Stimulated activated CD4-positive, alpha-beta T cell treated with anti-CD3 and anti-CD28 coated beads, TNF-alpha, amount 100 ng/mL, for 4 hours (primary cell): ENCODE results near the gene C1orf21.

Experiments used
- DNase-seq, 3 experiments: peaks; one replicate each; pipeline ENCODE4 v3.0.0-alpha.2; 2020; ENCODE audit warnings: low read depth in 3 of 3

Gene C1orf21

DNA sequence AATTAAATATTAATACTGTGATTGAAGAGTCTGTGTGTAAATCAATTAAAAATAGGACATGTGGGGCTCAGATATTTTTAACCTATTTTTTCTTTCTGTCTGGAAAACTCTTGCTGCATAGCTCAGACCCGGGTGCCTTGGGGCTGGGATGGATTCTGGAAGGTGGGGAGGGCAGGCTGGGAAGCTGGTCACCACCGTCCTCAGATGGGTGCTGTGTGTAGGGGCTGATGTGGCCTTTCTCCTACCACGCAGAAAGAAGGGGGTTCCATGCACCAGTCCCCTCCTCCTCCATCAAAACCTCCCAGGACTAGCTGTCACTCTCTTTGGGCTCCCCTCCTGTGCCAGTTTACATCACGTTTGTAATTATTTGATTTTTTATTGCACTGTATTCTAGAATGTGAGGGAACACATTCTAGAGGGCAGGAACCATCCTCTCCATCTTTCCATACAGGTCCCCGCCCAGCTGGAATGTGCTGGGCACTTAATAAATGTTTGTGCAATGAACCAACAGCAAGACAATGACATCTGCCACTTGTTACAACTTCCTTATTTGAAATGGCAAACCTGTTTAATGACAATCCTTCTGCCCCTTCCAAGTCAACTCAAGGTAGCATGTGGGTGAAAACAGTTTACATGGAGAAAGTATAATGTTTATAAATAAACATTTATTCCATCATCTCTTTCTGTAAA, 263.5 kb downstream of the C1orf21 start:
- DNase-seq, result no peak

DNA sequence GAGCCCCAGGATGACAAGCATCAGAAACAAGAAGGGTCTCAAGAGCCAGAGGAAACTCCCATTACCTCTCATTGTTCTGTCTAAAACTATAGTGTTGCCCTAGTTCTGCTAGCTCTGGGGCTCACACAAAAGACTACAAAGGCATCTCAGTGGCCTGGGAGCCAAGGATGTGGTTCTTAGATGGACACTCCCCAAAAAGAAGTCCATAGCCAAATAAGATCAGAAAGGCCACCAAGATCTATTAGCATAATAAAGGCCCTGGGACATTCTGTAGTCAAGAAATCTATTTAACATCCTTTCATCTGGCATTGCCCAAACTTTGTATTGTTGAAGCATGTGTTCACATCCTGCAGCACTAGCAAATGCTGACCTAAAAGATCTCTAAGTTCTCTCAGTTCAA, 268.4 kb downstream of the C1orf21 start:
- no peak for DNase-seq

DNA sequence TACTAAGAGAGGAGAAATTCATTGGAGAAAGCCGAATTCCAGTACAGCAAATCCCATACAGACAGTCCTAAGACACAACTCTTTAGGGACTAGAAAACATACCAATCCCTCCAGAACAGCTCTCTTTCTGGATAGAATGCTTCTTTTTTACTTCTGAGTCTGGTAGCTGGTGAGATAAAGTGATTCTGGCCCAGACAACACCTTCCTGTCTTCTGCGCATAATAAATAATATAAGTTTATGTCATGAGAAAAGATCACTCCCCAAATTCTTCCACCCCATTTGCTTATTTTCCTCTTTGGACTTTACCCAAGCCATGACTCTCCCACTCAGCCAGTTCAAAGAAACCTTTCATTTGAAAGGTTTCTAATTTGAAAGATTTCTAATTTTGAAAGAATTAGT, 269.4 kb downstream of the C1orf21 start:
- no peak for DNase-seq

DNA sequence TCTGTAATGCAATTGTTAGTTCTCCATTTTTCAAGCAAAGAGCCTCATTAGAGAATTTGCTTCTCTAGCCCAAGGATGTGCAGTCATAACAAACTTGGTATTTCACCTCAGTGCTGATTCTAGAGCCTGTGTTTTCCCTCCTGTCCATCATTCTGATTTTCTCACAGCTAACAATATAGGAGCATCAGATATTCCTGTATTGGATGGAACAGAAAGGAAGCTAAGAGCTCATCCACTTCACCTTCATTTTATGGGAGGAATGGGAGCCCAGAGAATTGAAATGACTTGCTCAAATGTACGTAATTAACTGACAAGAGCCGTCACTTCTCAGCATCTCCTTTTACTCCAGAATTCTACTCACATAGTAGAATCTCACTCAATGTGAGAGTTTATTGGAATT, 271.2 kb downstream of the C1orf21 start:
- DNase-seq, result no peak

DNA sequence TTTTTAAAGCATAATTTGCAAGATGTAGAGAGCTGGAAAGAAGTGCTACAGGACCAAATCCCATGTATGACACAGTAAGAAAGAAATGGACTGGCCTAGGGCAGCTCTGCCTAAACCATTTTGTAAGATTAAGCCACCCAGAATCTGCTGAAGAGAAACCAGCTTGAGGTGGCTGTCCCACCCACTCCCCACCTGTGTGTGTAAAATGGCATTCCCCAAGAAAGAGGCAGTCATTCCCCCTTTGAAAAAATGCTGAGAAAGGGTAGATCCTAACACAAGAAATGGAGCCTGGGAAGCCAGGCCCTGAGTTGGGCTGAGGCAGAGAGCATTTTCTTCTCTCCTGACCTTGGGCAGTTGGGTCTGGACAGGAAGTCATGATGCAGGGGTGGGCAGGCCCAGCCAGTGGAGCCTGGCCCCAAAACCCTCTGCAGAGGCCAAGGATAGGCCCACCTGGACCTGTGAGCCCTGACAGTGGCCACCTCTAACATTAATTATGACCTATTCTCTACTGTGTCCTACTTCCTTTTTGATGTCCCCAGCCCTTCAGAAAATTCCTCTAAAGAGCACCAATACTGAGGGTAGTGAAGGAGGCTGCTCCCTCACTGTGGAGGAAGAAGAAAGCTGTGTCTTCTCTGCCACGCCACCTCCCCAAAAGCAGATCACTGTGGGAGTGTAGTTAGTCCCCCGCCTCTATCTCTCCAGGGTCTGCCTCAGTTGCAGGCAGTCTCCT, 273.8 kb downstream of the C1orf21 start:
- DNase-seq, result no peak

DNA sequence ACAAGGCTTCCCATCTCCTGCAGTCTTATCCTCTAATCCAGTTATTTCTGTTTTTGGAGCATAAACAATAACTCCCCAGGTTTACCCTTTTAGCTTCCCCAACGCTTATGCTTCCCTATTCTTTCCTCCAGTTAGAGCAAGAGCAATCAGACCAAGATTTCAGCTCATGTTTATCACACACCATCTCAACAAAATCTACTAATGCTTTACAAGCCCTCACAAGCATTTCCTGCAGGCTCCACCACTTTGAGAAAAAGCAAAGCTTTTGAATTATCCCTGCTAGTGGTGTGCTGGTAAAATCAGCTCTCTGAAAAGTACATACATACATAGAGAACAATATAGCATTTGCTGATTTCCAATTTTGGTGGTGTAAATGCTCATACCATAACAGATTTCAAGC, 275.0 kb downstream of the C1orf21 start:
- DNase-seq, result no peak

DNA sequence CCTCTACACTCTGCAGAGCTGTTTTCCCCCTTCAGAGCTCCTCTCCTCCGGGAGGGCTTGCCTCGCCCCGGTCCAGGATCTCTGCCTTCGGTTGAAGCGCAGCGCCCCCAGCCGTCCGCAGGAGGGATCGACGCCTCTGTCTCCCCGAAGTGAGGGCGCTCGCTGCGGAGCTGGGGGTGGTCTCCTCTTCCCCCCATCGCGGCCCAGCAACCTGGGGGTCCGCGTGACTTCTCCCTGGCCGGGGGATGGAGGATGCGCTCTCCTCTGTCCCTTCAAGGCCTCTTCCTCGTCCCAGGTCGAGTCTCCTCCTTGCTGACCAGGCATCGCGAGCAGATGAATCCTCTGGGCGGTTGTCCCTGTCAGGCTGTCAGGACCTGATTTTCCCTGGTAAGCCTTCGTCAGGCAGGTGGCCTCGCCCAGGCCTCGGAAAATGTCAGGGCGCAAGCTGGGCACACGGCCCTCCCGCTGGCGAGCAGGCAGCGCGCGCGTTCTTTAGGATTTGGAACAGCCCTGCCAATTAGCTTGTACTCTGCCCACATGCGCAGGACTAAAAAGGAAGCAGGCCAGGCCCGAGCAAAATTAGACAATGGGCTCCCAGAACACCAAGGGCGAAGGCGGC, 277.3 kb downstream of the C1orf21 start:
- DNase-seq, result peak in 2 of 3 experiments; percentile 3 to 7

DNA sequence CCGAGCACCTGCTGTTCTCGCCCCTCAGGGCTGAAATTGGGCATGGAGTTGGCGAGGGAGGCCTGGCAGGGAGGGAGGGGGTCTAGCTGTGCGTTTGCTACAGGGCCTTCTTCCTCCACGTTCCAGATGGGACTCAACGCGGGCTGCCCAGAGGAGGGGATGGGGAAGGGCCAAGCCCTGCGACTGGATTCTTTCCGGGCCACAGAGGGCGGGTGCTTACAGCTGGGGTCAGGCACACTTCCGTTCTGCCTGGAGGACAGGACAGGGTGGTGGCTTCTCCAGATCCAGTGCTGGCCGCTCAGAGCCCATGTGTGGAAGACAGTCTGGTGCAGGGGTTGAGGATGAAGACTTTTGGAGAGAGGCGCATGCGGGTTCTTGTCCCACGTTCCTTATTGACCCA, 277.8 kb downstream of the C1orf21 start:
- no peak for DNase-seq

DNA sequence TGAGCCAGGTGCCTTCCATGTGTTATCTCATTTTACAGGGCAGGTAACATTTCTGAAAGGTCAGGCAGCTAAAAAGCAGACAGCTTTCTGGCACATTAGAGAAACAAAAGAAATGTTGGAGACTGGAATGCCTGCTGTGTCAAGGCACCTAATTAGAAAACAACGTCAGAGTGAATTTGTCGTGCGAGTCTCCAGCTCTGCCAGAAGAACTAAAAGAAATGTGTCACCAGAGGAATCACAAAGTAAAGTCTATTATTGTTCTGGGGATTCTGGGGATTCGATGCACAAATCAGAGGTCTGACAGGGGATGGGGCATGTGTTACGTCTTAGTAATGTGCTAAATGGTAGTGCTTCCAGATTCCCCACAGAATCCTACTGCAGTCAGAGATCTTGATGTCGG, 278.5 kb downstream of the C1orf21 start:
- DNase-seq, result no peak

DNA sequence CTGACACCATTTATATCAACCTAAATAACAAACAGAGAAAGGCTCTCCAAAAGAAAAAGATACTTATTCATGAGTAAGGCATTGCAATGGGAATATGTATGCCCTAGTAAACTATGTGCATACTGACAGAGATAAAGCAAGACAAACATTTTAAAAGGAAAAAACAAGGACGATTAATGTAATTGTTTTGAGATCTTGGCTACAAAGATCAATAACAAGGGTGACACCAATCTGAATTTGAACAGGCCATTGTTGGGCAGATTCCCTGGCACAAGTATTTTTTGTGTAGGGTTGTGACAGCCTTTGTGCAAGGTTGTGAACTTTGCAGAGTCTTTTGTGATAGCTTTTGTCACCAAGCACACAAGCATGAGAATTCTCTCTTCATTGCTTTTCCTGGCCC, 282.6 kb downstream of the C1orf21 start:
- DNase-seq, result no peak

DNA sequence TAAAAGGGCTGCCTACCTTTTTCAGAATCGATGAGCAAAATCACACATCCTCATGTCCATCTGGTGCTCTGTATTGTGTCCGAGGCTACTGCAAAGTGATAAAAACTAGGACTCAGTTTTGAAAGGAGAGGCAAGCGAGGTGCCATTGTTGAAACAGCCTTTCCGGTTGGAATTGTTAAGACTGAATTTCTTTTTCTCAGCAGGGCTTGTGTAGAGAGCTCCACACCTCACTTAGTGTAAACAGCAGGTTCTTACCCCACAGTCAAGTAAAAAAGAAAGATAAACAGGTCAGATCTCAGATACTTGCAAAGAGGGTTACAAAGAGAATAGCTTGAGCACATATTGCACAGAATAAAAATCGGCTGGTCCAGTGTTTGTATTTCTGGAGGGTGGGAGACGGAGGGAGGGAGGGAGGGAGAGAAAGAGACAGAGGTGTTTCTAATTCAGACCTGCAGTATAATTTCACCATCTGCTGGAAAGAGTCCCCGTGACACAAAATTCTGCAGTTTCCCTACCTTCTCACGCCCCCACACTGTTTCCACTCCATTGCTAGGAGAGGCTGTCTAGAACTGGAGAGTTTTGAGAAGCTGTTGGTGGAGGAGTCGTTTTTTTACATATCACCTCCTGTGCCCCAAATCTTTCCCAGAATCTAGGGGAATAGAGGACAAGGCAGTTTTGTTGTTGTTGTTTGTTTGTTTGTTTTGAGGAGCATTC, 285.3 kb downstream of the C1orf21 start:
- DNase-seq, result no peak

DNA sequence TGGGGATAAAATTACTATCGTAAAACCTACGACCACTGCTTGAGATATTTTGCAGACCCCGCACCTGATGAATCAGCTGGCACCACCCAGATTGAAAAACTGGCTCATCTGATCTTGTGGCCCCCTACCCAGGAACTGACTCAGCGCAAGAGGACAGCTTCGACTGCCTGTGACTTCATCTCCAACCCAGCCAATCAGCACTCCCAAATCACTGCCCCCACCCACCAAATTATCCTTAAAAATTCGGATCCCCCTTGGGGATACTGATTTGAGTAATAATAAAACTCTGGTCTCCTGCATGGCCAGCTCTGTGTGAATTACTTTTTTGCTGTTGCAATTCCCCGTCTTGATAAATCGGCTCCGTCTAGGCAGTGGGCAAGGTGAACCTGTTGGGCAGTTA, 286.5 kb downstream of the C1orf21 start:
- DNase-seq, result no peak

DNA sequence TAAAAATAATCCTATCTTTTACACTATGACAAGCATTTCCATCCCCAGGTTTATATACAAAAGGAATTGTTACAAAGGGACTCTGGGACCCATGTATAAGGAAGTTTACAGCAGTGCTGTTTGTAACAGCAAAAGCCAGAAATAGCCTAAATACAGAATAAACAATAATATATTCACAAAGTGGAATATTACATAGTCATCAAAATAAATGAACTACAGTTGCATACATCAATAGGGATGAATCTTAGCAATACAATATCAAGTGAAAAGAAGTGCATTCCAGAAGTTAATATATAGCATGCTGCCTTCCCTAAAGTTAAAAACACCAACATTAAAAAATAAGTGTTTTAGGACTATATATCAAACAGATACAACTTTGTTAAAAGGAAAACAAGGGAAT, 290.5 kb downstream of the C1orf21 start:
- no peak for DNase-seq
